AG09309 (cell line): ENCODE measurements around the gene AKAP8.

Experiments
- DNase-seq: peaks from one replicate; pipeline ENCODE4 v3.0.0-alpha.2; 2010; ENCODE audit warnings: low read depth
- H3K4me3 ChIP-seq: 2 replicates; pipeline ENCODE4 v1.5.1; 2011; ENCODE audit warnings: mild to moderate bottlenecking, low read depth, low read length, moderate library complexity; ENCODE audit not compliant: control insufficient read depth
- TF ChIP-seq, protein P1 (sequence below): IDR thresholded peaks from 2 replicates; pipeline ENCODE4 v1.5.1; 2011; ENCODE audit warnings: mild to moderate bottlenecking, low read depth, low read length, inconsistent platforms; ENCODE audit not compliant: insufficient read depth, control insufficient read depth; ENCODE audit errors: missing control alignments

Gene AKAP8

DNA sequence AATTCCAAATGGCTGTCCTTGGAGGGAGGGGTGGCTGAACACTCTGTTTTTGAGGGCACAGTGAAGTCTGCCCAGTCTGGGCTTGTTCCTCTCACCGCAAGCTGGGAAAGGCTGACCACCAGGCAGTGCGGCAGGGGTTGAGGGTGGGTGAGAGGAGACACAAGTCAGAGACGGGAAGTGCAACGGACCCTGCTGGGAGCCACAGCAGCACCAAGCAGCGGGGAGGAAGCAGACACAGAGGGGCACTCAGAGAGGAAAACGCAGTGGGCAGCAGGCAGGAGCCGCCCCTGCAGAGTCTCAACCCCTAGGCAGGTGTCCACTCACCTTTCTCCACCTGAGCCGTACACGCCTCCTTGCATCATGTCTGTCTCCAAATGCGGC is 23.6 kb upstream of the AKAP8 start:
- no peak overlapping the region for H3K4me3 ChIP-seq
- no peak for DNase-seq
- TF ChIP-seq, protein P1, sequence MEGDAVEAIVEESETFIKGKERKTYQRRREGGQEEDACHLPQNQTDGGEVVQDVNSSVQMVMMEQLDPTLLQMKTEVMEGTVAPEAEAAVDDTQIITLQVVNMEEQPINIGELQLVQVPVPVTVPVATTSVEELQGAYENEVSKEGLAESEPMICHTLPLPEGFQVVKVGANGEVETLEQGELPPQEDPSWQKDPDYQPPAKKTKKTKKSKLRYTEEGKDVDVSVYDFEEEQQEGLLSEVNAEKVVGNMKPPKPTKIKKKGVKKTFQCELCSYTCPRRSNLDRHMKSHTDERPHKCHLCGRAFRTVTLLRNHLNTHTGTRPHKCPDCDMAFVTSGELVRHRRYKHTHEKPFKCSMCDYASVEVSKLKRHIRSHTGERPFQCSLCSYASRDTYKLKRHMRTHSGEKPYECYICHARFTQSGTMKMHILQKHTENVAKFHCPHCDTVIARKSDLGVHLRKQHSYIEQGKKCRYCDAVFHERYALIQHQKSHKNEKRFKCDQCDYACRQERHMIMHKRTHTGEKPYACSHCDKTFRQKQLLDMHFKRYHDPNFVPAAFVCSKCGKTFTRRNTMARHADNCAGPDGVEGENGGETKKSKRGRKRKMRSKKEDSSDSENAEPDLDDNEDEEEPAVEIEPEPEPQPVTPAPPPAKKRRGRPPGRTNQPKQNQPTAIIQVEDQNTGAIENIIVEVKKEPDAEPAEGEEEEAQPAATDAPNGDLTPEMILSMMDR, result no peak

DNA sequence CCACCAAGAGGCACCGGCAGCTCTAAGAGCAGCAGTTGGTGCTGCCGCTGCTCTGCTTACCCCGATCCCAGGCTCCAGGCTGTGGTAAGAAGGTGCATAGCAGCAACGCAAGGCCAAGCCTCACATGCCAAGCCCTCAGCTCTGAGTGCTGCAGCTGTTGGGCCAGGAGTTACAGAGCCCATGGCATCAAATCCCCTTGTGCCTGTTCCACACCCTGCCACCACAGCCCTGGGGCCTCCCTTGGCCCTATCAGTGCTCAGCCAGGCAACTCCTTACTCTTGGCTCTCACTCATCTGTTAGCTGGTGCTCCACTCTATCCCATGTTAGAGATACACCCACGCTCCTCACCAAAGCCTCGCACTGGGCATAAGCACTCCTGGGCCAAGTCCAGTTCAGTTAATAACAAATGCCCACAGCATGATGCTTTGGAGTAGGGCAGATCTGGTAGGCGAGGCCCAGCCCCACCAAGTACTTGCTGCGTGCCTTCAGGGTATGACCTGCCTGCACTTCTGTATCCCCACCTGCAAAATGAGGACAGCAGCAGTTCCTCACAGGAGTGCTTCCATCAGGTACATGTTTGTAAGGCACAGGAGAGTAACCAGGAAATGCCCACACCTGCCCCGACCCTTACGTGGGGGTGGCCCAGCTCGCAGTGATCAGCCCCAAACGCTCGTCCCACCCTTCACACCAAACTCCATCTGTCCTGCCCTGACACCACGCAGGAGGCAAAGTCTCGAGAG is 23.0 kb upstream of the AKAP8 start:
- DNase-seq, result no peak
- TF ChIP-seq, protein P1, result no peak

DNA sequence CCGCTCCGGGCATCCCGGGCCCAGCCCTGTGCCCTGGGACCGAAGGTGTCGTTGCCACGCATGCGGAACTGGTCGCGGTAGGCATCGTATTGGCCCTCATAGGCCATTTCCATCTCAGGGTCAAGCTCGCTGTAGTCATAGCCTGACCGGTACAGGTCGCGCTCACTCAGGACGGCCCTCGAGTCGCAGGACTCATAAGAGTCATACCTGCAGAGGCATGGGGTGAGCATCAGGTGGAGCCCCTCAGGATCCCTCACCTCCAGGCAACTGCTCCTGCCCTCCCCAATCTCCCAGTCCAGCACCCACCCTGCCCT is 21.8 kb upstream of the AKAP8 start:
- DNase-seq, result no peak
- no peak overlapping the region for H3K4me3 ChIP-seq
- TF ChIP-seq, protein P1, result no peak

More for the DNA sequence above, 23.0 kb upstream of the AKAP8 start:
- H3K4me3 ChIP-seq, result no peak overlapping the region

DNA sequence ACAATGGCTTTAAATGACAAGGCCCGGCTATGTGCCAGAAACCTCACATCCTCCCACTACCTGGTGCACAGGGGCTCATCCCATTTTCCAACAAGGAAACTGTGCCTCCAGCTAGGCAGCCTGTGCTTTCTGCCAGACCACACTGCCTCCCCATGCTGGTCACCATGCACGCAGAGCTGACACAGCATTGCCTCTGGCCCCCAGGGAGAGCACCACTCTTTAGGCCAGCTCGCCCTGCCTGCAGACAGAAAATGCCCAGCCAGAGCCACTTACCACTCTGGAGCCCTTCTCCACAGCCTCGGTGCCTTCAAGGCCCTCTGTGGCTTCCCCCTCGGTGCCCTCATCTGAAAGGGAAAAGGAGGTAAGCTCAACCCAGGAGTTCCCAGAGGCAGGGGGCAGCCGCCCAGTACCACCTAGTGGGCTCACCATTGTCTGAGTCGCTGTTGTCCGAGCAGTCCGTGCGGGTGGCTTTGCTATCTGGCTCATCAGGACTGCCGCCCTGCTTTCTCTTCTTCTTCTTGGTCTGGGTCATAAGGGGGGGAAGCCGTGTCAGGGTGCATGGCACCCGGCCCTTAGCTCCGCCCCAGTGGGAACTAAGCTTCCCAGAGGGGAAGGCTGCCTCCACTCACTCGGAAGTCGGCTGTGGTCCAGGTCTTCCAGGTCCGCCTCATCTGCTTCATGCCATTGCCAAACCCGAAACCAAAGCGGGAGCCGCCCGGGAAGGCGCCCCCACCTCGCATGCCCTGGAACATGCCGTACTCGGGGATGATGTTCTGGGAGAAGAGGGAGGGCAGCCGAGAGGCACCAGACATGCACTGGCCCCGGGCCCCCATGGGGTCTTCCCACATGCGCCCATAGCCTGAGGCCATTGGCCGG is 21.2 kb upstream of the AKAP8 start:
- TF ChIP-seq, protein P1, result no peak
- H3K4me3 ChIP-seq, result no peak overlapping the region

DNA sequence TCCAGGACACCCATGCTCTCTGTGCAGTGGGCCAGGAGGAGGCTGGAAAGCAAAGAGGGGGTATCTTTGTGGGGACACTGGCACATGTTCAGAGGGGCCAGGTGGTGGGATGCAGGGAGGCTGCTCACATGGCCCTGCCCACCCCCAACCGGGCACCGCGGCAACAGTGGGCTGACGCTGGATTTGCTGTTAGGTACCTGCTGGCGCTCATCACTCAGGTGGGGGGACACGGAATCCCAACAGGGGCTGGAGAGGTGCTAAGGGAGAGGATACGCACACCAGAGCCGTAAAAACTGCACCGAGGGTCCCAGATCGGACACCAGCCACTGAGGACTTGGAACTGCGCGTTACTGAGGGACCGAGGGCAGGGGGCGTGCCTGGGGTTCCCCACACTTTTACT is 20.0 kb upstream of the AKAP8 start:
- TF ChIP-seq, protein P1, result no peak
- no peak overlapping the region for H3K4me3 ChIP-seq
- DNase-seq, result no peak

More for the DNA sequence above, 21.2 kb upstream of the AKAP8 start:
- DNase-seq, result no peak

DNA sequence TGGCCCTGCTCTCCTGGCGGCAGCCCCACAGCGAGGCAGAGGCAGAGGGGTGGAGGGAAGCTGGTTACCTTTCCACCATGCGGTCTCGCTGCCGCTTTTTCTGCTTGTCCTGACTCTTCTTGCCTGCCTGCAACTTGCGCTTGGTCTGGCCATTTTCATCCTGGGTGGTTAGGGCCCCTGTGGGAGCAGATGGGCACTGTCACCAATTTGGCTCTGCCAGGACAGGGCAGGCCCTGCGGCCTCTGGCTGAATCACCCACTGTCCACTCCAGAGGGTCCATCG is 19.6 kb upstream of the AKAP8 start:
- TF ChIP-seq, protein P1, result no peak
- no peak for DNase-seq
- H3K4me3 ChIP-seq, result no peak overlapping the region
